Thoracic aorta (tissue), 2 donors: ENCODE results near the gene ZNF580. TPM values are rescaled to one million over a fixed set of nuclear protein-coding genes. Genes with fewer than 3 reads are reported as not detected.

Experiments
- ATAC-seq: fragments of 150-250 bp; one replicate; pipeline ENCODE4 v1.8.0; 2017; ENCODE audit warnings: low read depth; ENCODE audit not compliant: insufficient number of reproducible peaks, low FRiP score
- DNase-seq: peaks from one replicate; pipeline ENCODE4 v3.0.0-alpha.2; 2020; ENCODE audit warnings: low spot score
- H3K27ac ChIP-seq, 2 donors: fragments of 200-600 bp; sonication (generic); 1 replicate in 1 of 2; 2 replicates in 1 of 2; pipeline ENCODE4 v1.5.1; 2016; ENCODE audit warnings: mild to moderate bottlenecking in 2 of 2, moderate library complexity in 2 of 2
- H3K27me3 ChIP-seq: fragments of 200-600 bp; sonication (generic); replicated peaks from 2 replicates; pipeline ENCODE4 v1.6.0; 2016; ENCODE audit warnings: mild to moderate bottlenecking; ENCODE audit not compliant: insufficient read depth
- H3K36me3 ChIP-seq: fragments of 200-600 bp; sonication (generic); one replicate; pipeline ENCODE4 v1.5.1; 2016
- H3K4me1 ChIP-seq, 2 donors: fragments of 200-600 bp; sonication (generic); 1 replicate in 1 of 2; 2 replicates in 1 of 2; pipeline versions ENCODE4 v1.5.1 to v1.6.0; 2016; ENCODE audit warnings: low read depth in 2 of 2, mild to moderate bottlenecking in 1 of 2; ENCODE audit not compliant: control insufficient read depth in 1 of 2
- H3K4me3 ChIP-seq: fragments of 200-600 bp; sonication (generic); 2 replicates; pipeline ENCODE4 v1.5.1; 2016; ENCODE audit warnings: mild to moderate bottlenecking
- H3K9me3 ChIP-seq: fragments of 200-600 bp; sonication (generic); 2 replicates; pipeline ENCODE4 v1.5.1; 2016
- total RNA-seq, 2 donors: library from RNA; depleted of rRNA; stranded (reverse); fragments of >200 nt; gene quantifications; one replicate each; pipeline versions ENCODE4 v1.1.0 to v1.2.3, GENCODE V29; 2016
- TF ChIP-seq, protein P1 (sequence below): fragments of 200-600 bp; sonication (generic); IDR thresholded peaks from one replicate; pipeline ENCODE4 v1.5.1; 2019; ENCODE audit warnings: antibody characterized with exemption

Gene ZNF580
- total RNA-seq, 2 donors from 2014 or later = 46.0 to 65.5 TPM

DNA sequence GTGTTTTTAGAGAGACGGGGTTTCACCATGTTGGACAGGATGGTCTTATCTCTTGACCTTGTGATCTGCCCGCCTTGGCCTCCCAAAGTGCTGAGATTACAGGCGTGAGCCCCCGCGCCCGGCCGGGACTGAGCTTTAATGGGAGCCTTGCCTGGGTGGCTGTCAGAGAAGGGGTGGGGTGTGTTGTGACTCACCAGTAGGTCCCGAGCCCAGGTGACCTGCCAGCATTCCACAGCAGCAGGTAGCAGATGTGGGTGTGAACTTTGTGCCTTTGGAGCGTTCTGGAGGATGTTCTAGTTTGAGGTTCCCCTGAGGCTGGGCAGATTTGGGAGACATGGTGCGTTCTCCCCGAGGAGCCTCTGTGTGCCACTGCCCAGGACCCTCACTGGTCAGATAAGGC, 27.2 kb downstream of the ZNF580 start:
- ATAC-seq = no peak
- Histone ChIP-seq H3K36me3 (peaks cover 77% of the 10 kb centered on the region), H3K9me3 (no peaks in the 10 kb centered on the region)

DNA sequence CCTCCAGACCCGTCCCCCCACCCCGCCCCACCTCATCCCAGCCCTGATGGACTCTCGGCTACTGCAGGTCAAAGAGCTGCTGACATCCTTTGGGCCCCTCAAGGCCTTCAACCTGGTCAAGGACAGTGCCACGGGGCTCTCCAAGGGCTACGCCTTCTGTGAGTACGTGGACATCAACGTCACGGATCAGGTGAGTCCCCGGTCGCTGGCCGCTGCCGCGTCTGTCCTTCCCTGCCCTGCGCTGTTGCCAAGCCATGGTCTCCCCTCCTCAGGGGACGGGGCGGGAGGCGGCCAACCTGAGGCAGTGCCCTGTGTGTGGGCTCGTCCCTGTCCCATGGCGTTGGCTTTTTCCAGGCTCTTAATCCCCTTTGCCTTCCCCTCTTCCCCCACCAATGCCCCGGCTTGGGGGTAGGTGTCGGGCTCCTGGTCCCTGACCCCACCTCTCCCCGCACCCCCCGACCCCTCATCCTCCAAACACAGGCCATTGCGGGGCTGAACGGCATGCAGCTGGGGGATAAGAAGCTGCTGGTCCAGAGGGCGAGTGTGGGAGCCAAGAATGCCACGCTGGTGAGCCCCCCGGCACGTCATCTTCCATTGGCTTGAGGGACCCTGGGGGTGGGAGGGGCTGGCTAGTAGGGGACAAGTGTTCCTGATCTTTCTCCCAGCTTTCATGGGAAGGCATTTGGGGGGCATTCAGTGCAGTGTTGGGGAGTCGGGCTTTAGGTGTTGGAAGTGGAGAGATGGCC, 28.0 kb downstream of the ZNF580 start:
- TF ChIP-seq, protein P1, sequence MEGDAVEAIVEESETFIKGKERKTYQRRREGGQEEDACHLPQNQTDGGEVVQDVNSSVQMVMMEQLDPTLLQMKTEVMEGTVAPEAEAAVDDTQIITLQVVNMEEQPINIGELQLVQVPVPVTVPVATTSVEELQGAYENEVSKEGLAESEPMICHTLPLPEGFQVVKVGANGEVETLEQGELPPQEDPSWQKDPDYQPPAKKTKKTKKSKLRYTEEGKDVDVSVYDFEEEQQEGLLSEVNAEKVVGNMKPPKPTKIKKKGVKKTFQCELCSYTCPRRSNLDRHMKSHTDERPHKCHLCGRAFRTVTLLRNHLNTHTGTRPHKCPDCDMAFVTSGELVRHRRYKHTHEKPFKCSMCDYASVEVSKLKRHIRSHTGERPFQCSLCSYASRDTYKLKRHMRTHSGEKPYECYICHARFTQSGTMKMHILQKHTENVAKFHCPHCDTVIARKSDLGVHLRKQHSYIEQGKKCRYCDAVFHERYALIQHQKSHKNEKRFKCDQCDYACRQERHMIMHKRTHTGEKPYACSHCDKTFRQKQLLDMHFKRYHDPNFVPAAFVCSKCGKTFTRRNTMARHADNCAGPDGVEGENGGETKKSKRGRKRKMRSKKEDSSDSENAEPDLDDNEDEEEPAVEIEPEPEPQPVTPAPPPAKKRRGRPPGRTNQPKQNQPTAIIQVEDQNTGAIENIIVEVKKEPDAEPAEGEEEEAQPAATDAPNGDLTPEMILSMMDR = no peak
- H3K4me1 ChIP-seq = no peaks in the 10 kb centered on the region
- no peak for DNase-seq
- H3K36me3 ChIP-seq = peaks cover 75% of the 10 kb centered on the region
- H3K4me3 ChIP-seq = no peak overlapping the region
- no peaks in the 10 kb centered on the region for H3K27me3 ChIP-seq
- no peak for ATAC-seq
- no peaks in the 10 kb centered on the region for H3K9me3 ChIP-seq
- H3K27ac ChIP-seq = no peak overlapping the region

More for the DNA sequence above, 27.2 kb downstream of the ZNF580 start:
- no peaks in the 10 kb centered on the region for H3K4me1 ChIP-seq
- H3K27me3 ChIP-seq = no peaks in the 10 kb centered on the region
- no peak for DNase-seq
- H3K4me3 ChIP-seq = no peak overlapping the region
- no peak overlapping the region for H3K27ac ChIP-seq
- TF ChIP-seq, protein P1 = no peak

DNA sequence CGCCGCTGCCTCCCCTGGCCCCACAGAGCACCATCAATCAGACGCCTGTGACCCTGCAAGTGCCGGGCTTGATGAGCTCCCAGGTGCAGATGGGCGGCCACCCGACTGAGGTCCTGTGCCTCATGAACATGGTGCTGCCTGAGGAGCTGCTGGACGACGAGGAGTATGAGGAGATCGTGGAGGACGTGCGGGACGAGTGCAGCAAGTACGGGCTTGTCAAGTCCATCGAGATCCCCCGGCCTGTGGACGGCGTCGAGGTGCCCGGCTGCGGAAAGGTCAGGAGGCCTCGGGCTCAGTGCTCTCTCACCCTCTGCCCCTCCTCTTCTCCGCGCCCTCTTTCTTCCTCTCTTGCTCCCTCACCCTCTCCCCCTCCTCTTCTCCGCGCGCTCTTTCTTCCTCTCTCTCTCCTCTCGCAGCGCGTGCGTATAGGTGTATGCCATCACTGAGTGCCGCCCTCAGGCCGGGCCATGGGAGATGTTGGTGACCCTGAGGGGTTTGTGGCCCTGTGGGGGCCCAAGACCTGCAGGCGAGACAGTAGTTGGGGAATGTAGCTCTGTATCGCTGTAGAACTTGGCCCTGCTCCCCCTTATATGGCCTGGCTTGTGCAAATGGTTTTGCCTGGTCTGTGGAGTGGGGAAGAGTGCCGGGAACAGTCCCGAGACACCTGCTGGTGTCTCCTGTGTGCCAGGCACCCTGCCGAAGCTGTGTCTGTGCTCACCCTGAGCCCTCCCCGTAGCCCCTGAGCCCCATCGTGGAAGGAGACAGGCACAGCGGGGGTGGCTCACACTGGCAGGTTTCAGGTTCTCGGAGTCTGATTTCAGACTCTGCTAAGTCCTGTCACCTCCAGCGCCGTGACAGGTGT, 28.8 kb downstream of the ZNF580 start:
- H3K27ac ChIP-seq = no peak overlapping the region
- H3K4me3 ChIP-seq = no peak overlapping the region
- no peaks in the 10 kb centered on the region for H3K9me3 ChIP-seq
- H3K36me3 ChIP-seq = peaks cover 68% of the 10 kb centered on the region
- TF ChIP-seq, protein P1 = no peak
- no peaks in the 10 kb centered on the region for H3K27me3 ChIP-seq
- H3K4me1 ChIP-seq = peaks cover 3 to 5% of the 10 kb centered on the region in 2 donors
- ATAC-seq = no peak
- DNase-seq = no peak

DNA sequence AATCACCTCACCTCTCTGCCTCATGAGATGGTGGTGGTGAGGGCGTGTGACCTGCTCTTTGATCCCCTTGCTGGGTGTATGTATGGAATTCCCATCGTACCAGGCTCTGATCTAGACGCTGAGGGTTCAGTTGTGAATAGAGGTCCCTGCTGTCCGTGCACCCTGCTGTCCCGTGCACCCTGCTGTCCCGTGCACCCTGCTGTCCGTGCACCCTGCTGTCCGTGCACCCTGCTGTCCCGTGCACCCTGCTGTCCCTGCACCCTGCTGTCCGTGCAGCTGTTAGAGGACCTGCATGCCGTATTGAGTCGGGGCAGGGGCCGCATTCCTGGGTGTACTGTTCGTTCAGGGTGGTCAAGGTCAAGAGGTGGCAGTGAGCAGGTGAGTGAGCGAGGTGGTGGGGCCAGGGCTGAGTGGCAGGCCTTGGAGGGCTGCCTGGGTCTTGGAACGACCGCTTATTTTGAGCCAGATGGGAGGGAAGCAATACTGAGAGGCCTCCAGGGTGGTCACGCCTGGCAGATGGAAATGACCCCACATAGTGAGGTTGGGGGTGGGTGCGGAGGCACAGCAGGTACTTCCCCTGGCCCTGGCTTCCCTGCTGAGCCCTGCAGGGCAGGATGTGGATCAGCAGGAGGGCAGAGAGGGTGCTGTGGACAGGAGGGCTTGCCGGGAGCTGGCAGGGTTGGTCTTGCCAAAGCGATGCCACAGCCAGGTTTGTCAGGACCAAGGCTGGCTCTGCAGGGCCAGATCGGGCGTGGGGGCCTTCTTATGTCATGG, 29.7 kb downstream of the ZNF580 start:
- H3K36me3 ChIP-seq = peaks cover 63% of the 10 kb centered on the region
- H3K4me3 ChIP-seq = no peak overlapping the region
- H3K27ac ChIP-seq = no peak overlapping the region
- ATAC-seq = no peak
- peaks cover 4 to 6% of the 10 kb centered on the region in 2 donors for H3K4me1 ChIP-seq
- TF ChIP-seq, protein P1 = no peak
- H3K9me3 ChIP-seq = no peaks in the 10 kb centered on the region
- no peaks in the 10 kb centered on the region for H3K27me3 ChIP-seq
- no peak for DNase-seq

DNA sequence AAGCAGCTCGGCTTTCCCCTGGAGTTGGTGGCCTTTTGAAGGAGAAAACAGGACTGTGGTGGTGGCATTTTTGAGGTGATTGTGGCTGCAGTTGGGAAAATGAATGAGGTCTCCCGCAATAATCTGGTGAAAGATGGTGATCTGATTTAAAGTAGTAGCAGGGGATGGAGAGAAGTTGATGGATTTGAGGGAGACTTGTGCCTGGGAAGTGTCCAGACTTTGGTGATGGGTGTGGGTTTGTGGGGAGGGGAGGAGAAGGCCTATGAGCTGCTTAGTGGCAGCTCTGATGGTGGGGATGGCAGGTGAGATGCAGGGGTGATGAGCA, 30.2 kb downstream of the ZNF580 start:
- Histone ChIP-seq H3K27ac (no peak overlapping the region), H3K36me3 (peaks cover 60% of the 10 kb centered on the region), H3K27me3 (no peaks in the 10 kb centered on the region), H3K9me3 (no peaks in the 10 kb centered on the region), H3K4me1 (peaks cover 7 to 9% of the 10 kb centered on the region in 2 donors), H3K4me3 (no peak overlapping the region)
- DNase-seq = no peak
- TF ChIP-seq, protein P1 = no peak
- ATAC-seq = no peak
